MCF 10A (cell line): Measurements from ENCODE around the gene ZNF280D. TPM values are rescaled to one million over a fixed set of nuclear protein-coding genes. Genes with fewer than 3 reads are reported as not detected.

ENCODE experiments used
- BruUV-seq: library from RNA; stranded (reverse); fragments of 400-500 nt; replicated peaks from 2 replicates; lab custom pipeline; 2021; lab: Mats Ljungman, UMichigan
- CTCF ChIA-PET: fragments of 300-600 bp; sonication (Branson Sonifier 250); formaldehyde crosslinking; extraction: SDS; loops from one replicate; lab custom pipeline; 2021; ENCODE audit warnings: antibody characterized with exemption, inconsistent platforms; lab: Yijun Ruan, JAX
- POLR2A ChIA-PET: fragments of 300-600, 350-650 bp; sonication (Branson Sonifier 250); formaldehyde crosslinking; extraction: SDS; loops from one replicate; lab custom pipeline; 2020; ENCODE audit warnings: antibody characterized with exemption, inconsistent platforms; lab: Yijun Ruan, JAX
- DNase-seq: peaks from one replicate; pipeline ENCODE4 v3.0.0-alpha.2; 2018; ENCODE audit not compliant: unreplicated experiment
- H3K27ac Mint-ChIP-seq: one replicate; pipeline ENCODE4 v1.8.0; 2022; ENCODE audit warnings: mild to moderate bottlenecking, low read depth, mixed read lengths; ENCODE audit not compliant: unreplicated experiment
- H3K27me3 Mint-ChIP-seq: one replicate; pipeline ENCODE4 v1.8.0; 2022; ENCODE audit warnings: mixed read lengths; ENCODE audit not compliant: insufficient read depth, unreplicated experiment
- H3K36me3 Mint-ChIP-seq: one replicate; pipeline ENCODE4 v1.8.0; 2022; ENCODE audit warnings: mild to moderate bottlenecking, moderate library complexity, mixed read lengths; ENCODE audit not compliant: insufficient read depth, unreplicated experiment
- H3K4me1 Mint-ChIP-seq: one replicate; pipeline ENCODE4 v1.8.0; 2022; ENCODE audit warnings: mixed read lengths; ENCODE audit not compliant: insufficient read depth, unreplicated experiment
- H3K4me3 Mint-ChIP-seq: one replicate; pipeline ENCODE4 v1.8.0; 2022; ENCODE audit warnings: mild to moderate bottlenecking, moderate library complexity, mixed read lengths; ENCODE audit not compliant: unreplicated experiment
- H3K9me3 Mint-ChIP-seq: one replicate; pipeline ENCODE4 v1.8.0; 2022; ENCODE audit warnings: mixed read lengths; ENCODE audit not compliant: unreplicated experiment
- intact Hi-C: fragments of 100-400 bp; cut with micrococcal nuclease; formaldehyde crosslinking; loops from 2 replicates; pipeline ENCODE4 v1.14.1; 2022
- total RNA-seq: library from RNA; stranded (reverse); gene quantifications from 2 replicates; pipeline ENCODE4 v1.2.3, GENCODE V29; 2022
- TF ChIP-seq, protein P1 (sequence below): fragments of 200-600 bp; IDR thresholded peaks from one replicate; pipeline ENCODE4 v1.8.0; 2022; ENCODE audit warnings: antibody characterized with exemption, mild to moderate bottlenecking; ENCODE audit not compliant: unreplicated experiment

The ZNF280D gene
- total RNA-seq, 1 experiment from 2014 or later: 30.8 TPM

DNA sequence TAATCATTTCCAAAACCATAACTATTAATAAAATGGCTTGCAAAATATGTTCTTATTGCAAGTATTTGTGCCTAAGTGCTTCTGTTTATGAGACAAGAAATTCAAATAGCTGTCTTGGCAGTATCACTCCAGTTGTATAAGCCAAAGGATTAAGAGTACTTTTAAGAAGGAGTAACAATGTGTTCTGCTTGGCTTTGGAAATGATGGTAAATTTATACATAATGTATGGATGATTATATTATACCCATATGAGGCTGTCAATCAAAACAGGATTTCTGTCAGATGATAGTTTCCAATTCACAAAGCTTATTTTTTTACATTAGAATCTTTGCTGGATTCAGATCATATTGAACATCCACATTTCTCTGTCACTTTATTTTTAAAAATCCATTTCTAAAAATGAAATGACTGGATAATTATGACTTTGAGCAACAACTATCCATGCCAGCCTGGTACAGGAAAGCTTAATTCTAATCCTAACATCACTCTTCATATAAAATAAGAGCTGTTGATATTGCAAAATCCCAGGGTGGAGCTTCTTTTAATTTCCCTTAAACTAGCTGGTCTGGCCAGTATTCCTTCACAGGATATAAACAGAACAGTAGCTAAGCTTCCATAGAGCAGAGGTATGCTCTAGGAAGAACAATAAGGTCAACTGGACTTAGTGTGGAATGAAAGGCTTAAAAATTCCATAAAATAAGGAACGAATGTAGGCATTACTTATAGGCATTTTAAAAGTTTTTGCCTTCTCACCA is 30.0 kb upstream of the ZNF280D start:
- ChIA-PET CTCF (interaction anchor here (1.0 to 1.1 kb wide), 2 partner anchors 59 to 450 kb away, joined by 3 read pairs; no protein-coding TSS in a partner anchor), POLR2A (interaction anchor here (1.0 to 1.4 kb wide), 2 partner anchors 10 to 30 kb away, joined by 3 to 4 read pairs; partner anchors contain the start of gene ZNF280D)
- Mint-ChIP-seq H3K27me3 (no peaks in the 10 kb centered on the region), H3K27ac (no peak overlapping the region), H3K4me1 (peaks cover 27% of the 10 kb centered on the region), H3K4me3 (no peak overlapping the region), H3K36me3 (no peaks in the 10 kb centered on the region), H3K9me3 (no peaks in the 10 kb centered on the region)
- no TSS peak for BruUV-seq
- intact Hi-C loops: no loop called here
- DNase-seq: no peak
- TF ChIP-seq, protein P1, sequence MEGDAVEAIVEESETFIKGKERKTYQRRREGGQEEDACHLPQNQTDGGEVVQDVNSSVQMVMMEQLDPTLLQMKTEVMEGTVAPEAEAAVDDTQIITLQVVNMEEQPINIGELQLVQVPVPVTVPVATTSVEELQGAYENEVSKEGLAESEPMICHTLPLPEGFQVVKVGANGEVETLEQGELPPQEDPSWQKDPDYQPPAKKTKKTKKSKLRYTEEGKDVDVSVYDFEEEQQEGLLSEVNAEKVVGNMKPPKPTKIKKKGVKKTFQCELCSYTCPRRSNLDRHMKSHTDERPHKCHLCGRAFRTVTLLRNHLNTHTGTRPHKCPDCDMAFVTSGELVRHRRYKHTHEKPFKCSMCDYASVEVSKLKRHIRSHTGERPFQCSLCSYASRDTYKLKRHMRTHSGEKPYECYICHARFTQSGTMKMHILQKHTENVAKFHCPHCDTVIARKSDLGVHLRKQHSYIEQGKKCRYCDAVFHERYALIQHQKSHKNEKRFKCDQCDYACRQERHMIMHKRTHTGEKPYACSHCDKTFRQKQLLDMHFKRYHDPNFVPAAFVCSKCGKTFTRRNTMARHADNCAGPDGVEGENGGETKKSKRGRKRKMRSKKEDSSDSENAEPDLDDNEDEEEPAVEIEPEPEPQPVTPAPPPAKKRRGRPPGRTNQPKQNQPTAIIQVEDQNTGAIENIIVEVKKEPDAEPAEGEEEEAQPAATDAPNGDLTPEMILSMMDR: no peak

DNA sequence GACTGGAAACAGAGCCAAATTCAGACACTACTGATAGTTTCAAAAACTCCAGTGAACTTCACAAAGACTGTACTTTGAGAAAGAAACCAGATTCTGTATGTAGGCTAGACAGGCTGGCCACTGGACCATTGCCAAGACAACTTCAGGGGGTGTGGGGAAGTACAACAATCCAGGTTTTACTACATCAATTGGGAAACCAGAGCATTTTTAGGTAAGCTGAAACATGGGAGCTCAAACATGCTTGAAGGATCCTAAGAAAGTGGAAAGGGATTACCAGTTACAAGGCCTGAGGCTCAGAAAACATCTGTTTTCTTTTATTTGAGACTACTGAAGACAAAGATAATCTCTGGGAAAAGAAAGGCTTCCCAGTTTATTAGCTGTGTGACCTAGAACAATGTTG is 26.9 kb upstream of the ZNF280D start:
- Mint-ChIP-seq H3K27ac (no peak overlapping the region), H3K4me3 (no peak overlapping the region), H3K36me3 (no peaks in the 10 kb centered on the region), H3K4me1 (peaks cover 26% of the 10 kb centered on the region), H3K27me3 (no peaks in the 10 kb centered on the region), H3K9me3 (no peaks in the 10 kb centered on the region)
- intact Hi-C loops: no loop called here
- TF ChIP-seq, protein P1: no peak
- peak; percentile 46 for DNase-seq
- POLR2A ChIA-PET: interaction anchor here (0.9 to 2.3 kb wide), 2 partner anchors 19 to 27 kb away, joined by 3 to 7 read pairs; partner anchors contain the start of gene ZNF280D
- BruUV-seq: no TSS peak
- CTCF ChIA-PET: interaction anchor here (0.5 to 0.9 kb wide), 3 partner anchors 268 to 862 kb away, joined by 3 to 5 read pairs (median 3); no protein-coding TSS in a partner anchor

DNA sequence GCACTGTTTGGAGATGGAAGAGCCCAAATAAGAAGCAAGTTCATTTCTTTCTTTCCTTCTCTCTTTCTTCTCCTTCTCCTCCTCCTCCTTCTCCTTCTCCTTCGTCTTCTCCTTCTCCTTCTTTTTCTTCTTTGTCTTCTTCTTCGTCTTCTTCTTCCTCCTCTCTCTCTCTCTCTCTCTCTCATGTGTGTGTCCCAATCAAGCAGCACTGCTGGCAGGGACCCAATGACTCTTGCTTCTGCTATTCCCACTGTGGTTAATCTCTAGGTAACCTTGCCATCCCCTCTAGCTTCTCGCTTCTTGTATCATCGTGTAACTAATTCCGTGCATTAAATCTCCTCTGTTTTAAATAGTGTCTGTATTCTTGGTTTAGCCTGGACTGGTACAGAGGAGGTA is 26.1 kb upstream of the ZNF280D start:
- Mint-ChIP-seq H3K36me3 (no peaks in the 10 kb centered on the region), H3K4me3 (peak overlapping the region; percentile 13), H3K9me3 (no peaks in the 10 kb centered on the region), H3K27me3 (no peaks in the 10 kb centered on the region), H3K27ac (no peak overlapping the region), H3K4me1 (peaks cover 26% of the 10 kb centered on the region)
- TF ChIP-seq, protein P1: no peak
- CTCF ChIA-PET: interaction anchor here (0.7 to 1.4 kb wide), 2 partner anchors 15 to 267 kb away, joined by 4 to 5 read pairs; no protein-coding TSS in a partner anchor
- BruUV-seq: no TSS peak
- peak; percentile 95 for DNase-seq
- intact Hi-C loops: no loop called here
- POLR2A ChIA-PET: interaction anchor here (0.9 to 2.3 kb wide), 3 partner anchors 19 to 27 kb away, joined by 3 to 7 read pairs (median 5); partner anchors contain the start of gene ZNF280D

DNA sequence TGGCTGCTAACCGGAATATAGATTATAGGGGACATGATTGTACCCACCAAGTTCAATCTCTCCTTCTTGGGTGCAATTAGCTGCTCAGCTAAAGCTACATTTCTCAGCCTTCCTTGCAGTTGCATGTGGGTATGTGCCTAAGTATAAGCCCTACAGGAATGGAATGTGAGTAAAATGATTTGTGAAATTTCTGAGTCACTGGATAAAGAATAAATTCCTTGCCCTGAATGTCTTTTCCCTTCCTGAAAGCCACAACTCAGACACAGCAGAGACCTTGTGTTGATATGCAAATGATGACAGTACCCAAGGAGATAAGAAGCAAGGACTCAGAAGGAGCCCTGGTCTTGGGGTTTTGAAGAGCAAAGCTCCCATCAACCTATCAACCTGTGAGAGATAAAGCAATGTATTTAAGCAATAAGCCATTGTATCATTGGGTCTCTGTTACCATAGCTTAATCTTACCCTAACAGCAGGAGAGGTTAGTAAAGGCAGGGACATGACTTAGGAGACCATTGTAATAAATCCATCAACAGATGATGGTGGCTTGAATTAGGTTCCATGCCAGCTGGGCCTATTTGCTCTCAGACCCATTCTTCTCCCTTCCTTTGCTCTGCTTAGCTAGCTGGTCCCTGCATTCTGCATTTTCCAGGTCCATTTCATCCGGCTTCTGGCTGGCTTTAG is 25.6 kb upstream of the ZNF280D start:
- Mint-ChIP-seq H3K4me3 (peak overlapping the region; percentile 13), H3K36me3 (no peaks in the 10 kb centered on the region), H3K27me3 (no peaks in the 10 kb centered on the region), H3K27ac (no peak overlapping the region), H3K4me1 (peaks cover 26% of the 10 kb centered on the region), H3K9me3 (no peaks in the 10 kb centered on the region)
- ChIA-PET POLR2A (interaction anchor here (1.3 to 2.3 kb wide), 2 partner anchors 25 to 27 kb away, joined by 5 to 7 read pairs; partner anchors contain the start of gene ZNF280D), CTCF (interaction anchor here (1.4 kb wide), 1 partner anchor 14 kb away, joined by 4 read pairs; no protein-coding TSS in a partner anchor)
- intact Hi-C loops: no loop called here
- TF ChIP-seq, protein P1: no peak
- peak; percentile 47 for DNase-seq
- BruUV-seq: no TSS peak
